CD4-positive, alpha-beta T cell treated with Interleukin-6 for 4 hours (primary cell): ENCODE results near the gene TLR9.

Source experiments
- DNase-seq: peaks from one replicate; pipeline ENCODE4 v3.0.0-alpha.2; 2020; ENCODE audit warnings: mixed read lengths

TLR9 gene

GRCh38 chr3:52171514-52172261 is 53.8 kb downstream of the TLR9 start:
- no peak for DNase-seq
